Activated CD8-positive, alpha-beta memory T cell treated with anti-CD3 and anti-CD28 coated beads, Interleukin-2, amount 50 U/mL, for 24 hours (primary cell): ENCODE data around the gene SNAP91.
"Not testable (repeated sequence)": the region's sequence is repeated elsewhere in the genome, so short reads cannot be mapped to it uniquely, and the experiment has no call there.

ENCODE experiments used
- DNase-seq: peaks from one replicate; pipeline ENCODE4 v3.0.0-alpha.2; 2020; ENCODE audit errors: extremely low read depth

Gene SNAP91

GRCh38 chr6:83708970-83709747 lies at the start of gene SNAP91:
Gene SNAP91 (minus strand): TSS chr6:83709101. CDS start chr6:83707927, 1,174 bp downstream.
- no peak for DNase-seq

GRCh38 chr6:83758533-83758932 lies 49.6 kb upstream of the SNAP91 start:
- DNase-seq, result no peak

GRCh38 chr6:83757021-83757420 lies 48.1 kb upstream of the SNAP91 start:
- DNase-seq, result no peak

GRCh38 chr6:83756565-83756964 lies 47.7 kb upstream of the SNAP91 start:
- no peak for DNase-seq

- not testable (repeated sequence) for DNase-seq
Measured at GRCh38 chr6:83752375-83752774, 43.5 kb upstream of the SNAP91 start.

GRCh38 chr6:83741089-83741488 lies 32.2 kb upstream of the SNAP91 start:
- no peak for DNase-seq

- no peak for DNase-seq
Measured at GRCh38 chr6:83735461-83735860, 26.6 kb upstream of the SNAP91 start.

GRCh38 chr6:83729871-83730270 lies 21.0 kb upstream of the SNAP91 start:
- no peak for DNase-seq

- DNase-seq, result no peak
Measured at GRCh38 chr6:83722876-83723275, 14.0 kb upstream of the SNAP91 start.

GRCh38 chr6:83717809-83718208 lies 8.9 kb upstream of the SNAP91 start:
- DNase-seq, result no peak

GRCh38 chr6:83711958-83712357 lies 3.1 kb upstream of the SNAP91 start:
- no peak for DNase-seq

GRCh38 chr6:83709748-83710050 lies 798 bp upstream of the SNAP91 start:
- no peak for DNase-seq

- DNase-seq, result no peak
Measured at GRCh38 chr6:83708546-83708969, 343 bp downstream of the SNAP91 start.

- no peak for DNase-seq
Measured at GRCh38 chr6:83707829-83708545, 914 bp downstream of the SNAP91 start.

GRCh38 chr6:83702749-83703148 lies 6.2 kb downstream of the SNAP91 start:
- DNase-seq, result no peak

- no peak for DNase-seq
Measured at GRCh38 chr6:83702077-83702476, 6.8 kb downstream of the SNAP91 start.

- DNase-seq, result no peak
Measured at GRCh38 chr6:83696674-83697073, 12.2 kb downstream of the SNAP91 start.

- no peak for DNase-seq
Measured at GRCh38 chr6:83685481-83685880, 23.4 kb downstream of the SNAP91 start.

GRCh38 chr6:83677791-83678190 lies 31.1 kb downstream of the SNAP91 start:
- no peak for DNase-seq

- DNase-seq, result no peak
Measured at GRCh38 chr6:83637953-83638352, 70.9 kb downstream of the SNAP91 start.

- no peak for DNase-seq
Measured at GRCh38 chr6:83636800-83637199, 72.1 kb downstream of the SNAP91 start.

GRCh38 chr6:83633609-83634008 lies 75.3 kb downstream of the SNAP91 start:
- DNase-seq, result no peak

GRCh38 chr6:83633149-83633548 lies 75.8 kb downstream of the SNAP91 start:
- no peak for DNase-seq
